Naive thymus-derived CD8-positive, alpha-beta T cell (primary cell): Measurements from ENCODE around the gene CAMTA1. TPM values are rescaled to one million over a fixed set of nuclear protein-coding genes. Genes with fewer than 3 reads are reported as not detected.
"Not testable (repeated sequence)": the region's sequence is repeated elsewhere in the genome, so short reads cannot be mapped to it uniquely, and the experiment has no call there.

Source experiments
- ATAC-seq, 2 donors: fragments of 150-1000 bp; cut with Tn5 transposase in 1 of 2; sonication (Bioruptor Pico), chemical (Tn5 transposase) in 1 of 2; 1 replicate in 1 of 2; 2 replicates in 1 of 2; pipeline ENCODE4 v1.10.0; 2021; ENCODE audit warnings: mild to moderate bottlenecking in 2 of 2, moderate library complexity in 2 of 2
- POLR2A ChIA-PET: fragments of 350-600 bp; sonication (Branson Sonifier 250); formaldehyde crosslinking; loops from one replicate; lab custom pipeline; 2021; ENCODE audit warnings: antibody characterized with exemption; lab: Charles Lee
- DNase-seq, 10 donors: peaks; one replicate each; pipeline versions ENCODE4 v3.0.0 to v3.0.0-alpha.2; 2020 to 2022
- H3K27ac Mint-ChIP-seq, 10 donors: one replicate each; pipeline ENCODE4 v1.8.0; 2020 to 2022; ENCODE audit warnings: mild to moderate bottlenecking in 10 of 10, mixed read lengths in 10 of 10, moderate library complexity in 4 of 10, inconsistent platforms in 1 of 10
- H3K27me3 Mint-ChIP-seq, 5 donors: one replicate each; pipeline ENCODE4 v1.8.0; 2021 to 2022; ENCODE audit warnings: mixed read lengths in 5 of 5
- H3K36me3 Mint-ChIP-seq, 3 donors: one replicate each; pipeline ENCODE4 v1.8.0; 2020 to 2022; ENCODE audit warnings: mixed read lengths in 3 of 3, mild to moderate bottlenecking in 2 of 3, inconsistent platforms in 1 of 3
- H3K4me1 Mint-ChIP-seq, 4 donors: one replicate each; pipeline ENCODE4 v1.8.0; 2021 to 2022; ENCODE audit warnings: mixed read lengths in 4 of 4
- H3K4me3 Mint-ChIP-seq, 10 donors: one replicate each; pipeline ENCODE4 v1.8.0; 2020 to 2022; ENCODE audit warnings: mild to moderate bottlenecking in 10 of 10, mixed read lengths in 10 of 10, moderate library complexity in 6 of 10, inconsistent platforms in 1 of 10
- H3K9me3 Mint-ChIP-seq, 9 donors: one replicate each; pipeline ENCODE4 v1.8.0; 2020 to 2022; ENCODE audit warnings: mixed read lengths in 9 of 9, mild to moderate bottlenecking in 3 of 9, inconsistent platforms in 1 of 9, moderate library complexity in 1 of 9
- polyA plus RNA-seq, 3 donors: library from polyadenylated mRNA; unstranded; fragments of 300-500 nt; fragmentation: Illumina TruSeq; gene quantifications; one replicate each; pipeline ENCODE4 v1.2.3, GENCODE V29; 2021
- total RNA-seq, 8 experiments: library from RNA in 2 of 8; stranded (reverse) in 2 of 8; gene quantifications; one replicate each; pipeline ENCODE4 v1.2.3 and lab custom pipeline; 2021 to 2026

CAMTA1 gene
- total and polyA plus RNA-seq, 5 experiments from 2014 or later, result 32.6 to 78.3 (median 47.3) TPM

- H3K27me3 Mint-ChIP-seq, result peaks cover 0 to 8% (median 7%) of the 10 kb centered on the region in 5 donors
- ATAC-seq, result no peak
These were observed 805.2 kb downstream of the CAMTA1 start for GRCh38 chr1:7590426-7590790.

GRCh38 chr1:7591565-7591964 lies 806.3 kb downstream of the CAMTA1 start:
- no peaks in the 10 kb centered on the region for H3K36me3 Mint-ChIP-seq
- no peak for ATAC-seq
- H3K4me1 Mint-ChIP-seq, result no peaks in the 10 kb centered on the region
- no peaks in the 10 kb centered on the region for H3K9me3 Mint-ChIP-seq
- POLR2A ChIA-PET, result no interaction called here
- no peak overlapping the region for H3K27ac Mint-ChIP-seq
- DNase-seq, result no peak
- no peak overlapping the region for H3K4me3 Mint-ChIP-seq
- peaks cover 0 to 8% (median 7%) of the 10 kb centered on the region in 5 donors for H3K27me3 Mint-ChIP-seq

More at GRCh38 chr1:7590426-7590790, 805.2 kb downstream of the CAMTA1 start:
- H3K9me3 Mint-ChIP-seq, result no peaks in the 10 kb centered on the region
- DNase-seq, result no peak
- no peaks in the 10 kb centered on the region for H3K4me1 Mint-ChIP-seq
- H3K27ac Mint-ChIP-seq, result no peak overlapping the region
- no peaks in the 10 kb centered on the region for H3K36me3 Mint-ChIP-seq
- POLR2A ChIA-PET, result no interaction called here
- H3K4me3 Mint-ChIP-seq, result no peak overlapping the region

- Mint-ChIP-seq H3K27me3 (peaks cover 0 to 8% (median 5%) of the 10 kb centered on the region in 5 donors), H3K36me3 (no peaks in the 10 kb centered on the region), H3K9me3 (peaks cover 0 to 2% (median 0%) of the 10 kb centered on the region in 9 donors), H3K4me3 (no peak overlapping the region), H3K27ac (no peak overlapping the region), H3K4me1 (no peaks in the 10 kb centered on the region)
- DNase-seq, result no peak
- ATAC-seq, result no peak
- POLR2A ChIA-PET, result no interaction called here
These were observed 807.0 kb downstream of the CAMTA1 start for GRCh38 chr1:7592120-7592798.

- Mint-ChIP-seq H3K27me3 (peaks cover 0 to 8% (median 3%) of the 10 kb centered on the region in 5 donors), H3K4me3 (no peak overlapping the region), H3K27ac (peak overlapping the region in 1 of 10 donors; percentile 63), H3K4me1 (no peaks in the 10 kb centered on the region), H3K36me3 (no peaks in the 10 kb centered on the region), H3K9me3 (peaks cover 0 to 7% (median under 1%) of the 10 kb centered on the region in 9 donors)
- POLR2A ChIA-PET, result no interaction called here
- DNase-seq (no peak), ATAC-seq (no peak)
These were observed 808.9 kb downstream of the CAMTA1 start for GRCh38 chr1:7594002-7594713.

GRCh38 chr1:7594714-7595295 lies 809.6 kb downstream of the CAMTA1 start:
- Mint-ChIP-seq H3K9me3 (peaks cover 0 to 12% (median 4%) of the 10 kb centered on the region in 9 donors), H3K4me1 (no peaks in the 10 kb centered on the region), H3K36me3 (no peaks in the 10 kb centered on the region), H3K27me3 (peaks cover 0 to 8% (median 4%) of the 10 kb centered on the region in 5 donors), H3K4me3 (no peak overlapping the region), H3K27ac (no peak overlapping the region)
- DNase-seq (no peak), ATAC-seq (no peak)
- POLR2A ChIA-PET, result no interaction called here

- ATAC-seq, result no peak
- POLR2A ChIA-PET, result no interaction called here
- peak in 1 of 10 donors; percentile 15 for DNase-seq
- Mint-ChIP-seq H3K4me1 (no peaks in the 10 kb centered on the region), H3K27me3 (peaks cover 0 to 8% (median 6%) of the 10 kb centered on the region in 5 donors), H3K4me3 (no peak overlapping the region), H3K9me3 (peaks cover 0 to 15% (median 4%) of the 10 kb centered on the region in 9 donors), H3K27ac (no peak overlapping the region), H3K36me3 (no peaks in the 10 kb centered on the region)
These were observed 810.1 kb downstream of the CAMTA1 start for GRCh38 chr1:7595336-7595735.

- Mint-ChIP-seq H3K36me3 (no peaks in the 10 kb centered on the region), H3K27ac (no peak overlapping the region), H3K27me3 (peaks cover 0 to 8% (median 6%) of the 10 kb centered on the region in 5 donors), H3K4me1 (no peaks in the 10 kb centered on the region), H3K4me3 (no peak overlapping the region), H3K9me3 (peaks cover 0 to 15% (median 4%) of the 10 kb centered on the region in 9 donors)
- POLR2A ChIA-PET, result no interaction called here
- DNase-seq (peak in 1 of 10 donors; percentile 54), ATAC-seq (no peak)
These were observed 811.1 kb downstream of the CAMTA1 start for GRCh38 chr1:7596126-7596965.

GRCh38 chr1:7598058-7598457 lies 812.8 kb downstream of the CAMTA1 start:
- H3K27ac Mint-ChIP-seq, H3K4me3 Mint-ChIP-seq, DNase-seq, H3K36me3 Mint-ChIP-seq, H3K4me1 Mint-ChIP-seq, POLR2A ChIA-PET, H3K27me3 Mint-ChIP-seq, ATAC-seq: not testable (repeated sequence)
- H3K9me3 Mint-ChIP-seq, result peaks cover 0 to 17% (median 4%) of the 10 kb centered on the region in 9 donors

GRCh38 chr1:7604906-7605305 lies 819.7 kb downstream of the CAMTA1 start:
- peak in 1 of 10 donors; percentile 26 for DNase-seq
- POLR2A ChIA-PET, ATAC-seq, H3K4me1 Mint-ChIP-seq, H3K36me3 Mint-ChIP-seq, H3K27ac Mint-ChIP-seq, H3K4me3 Mint-ChIP-seq: not testable (repeated sequence)
- Mint-ChIP-seq H3K27me3 (peaks cover 0 to 39% (median 22%) of the 10 kb centered on the region in 5 donors), H3K9me3 (peaks cover 0 to 11% (median 0%) of the 10 kb centered on the region in 9 donors)

- peak in 1 of 10 donors; percentile 48 for DNase-seq
- Mint-ChIP-seq H3K27ac (no peak overlapping the region), H3K27me3 (peaks cover 0 to 39% (median 22%) of the 10 kb centered on the region in 5 donors), H3K4me1 (no peaks in the 10 kb centered on the region), H3K36me3 (no peaks in the 10 kb centered on the region), H3K4me3 (no peak overlapping the region), H3K9me3 (peaks cover 0 to 9% (median 0%) of the 10 kb centered on the region in 9 donors)
- no peak for ATAC-seq
- POLR2A ChIA-PET, result no interaction called here
These were observed 820.8 kb downstream of the CAMTA1 start for GRCh38 chr1:7606096-7606495.

GRCh38 chr1:7607097-7607496 lies 821.8 kb downstream of the CAMTA1 start:
- Mint-ChIP-seq H3K36me3 (no peaks in the 10 kb centered on the region), H3K27ac (no peak overlapping the region), H3K9me3 (peaks cover 0 to 9% (median 0%) of the 10 kb centered on the region in 9 donors), H3K27me3 (peaks cover 0 to 39% (median 22%) of the 10 kb centered on the region in 5 donors), H3K4me1 (no peaks in the 10 kb centered on the region), H3K4me3 (no peak overlapping the region)
- no peak for DNase-seq
- POLR2A ChIA-PET, result no interaction called here
- ATAC-seq, result no peak

- POLR2A ChIA-PET, result no interaction called here
- Mint-ChIP-seq H3K27me3 (peaks cover 1 to 44% (median 35%) of the 10 kb centered on the region in 5 donors), H3K4me1 (no peaks in the 10 kb centered on the region)
These were observed 823.5 kb downstream of the CAMTA1 start for GRCh38 chr1:7608628-7609305.

More at GRCh38 chr1:7608628-7609305, 823.5 kb downstream of the CAMTA1 start:
- Mint-ChIP-seq H3K9me3 (peaks cover 0 to 7% (median 0%) of the 10 kb centered on the region in 9 donors), H3K4me3 (peak overlapping the region in 1 of 10 donors; percentile 31), H3K27ac (no peak overlapping the region), H3K36me3 (no peaks in the 10 kb centered on the region)
- DNase-seq, result no peak
- ATAC-seq, result no peak
